Epithelial cell of prostate (primary cell): ENCODE data around the gene SLC1A1.
"Not testable (repeated sequence)": the region's sequence is repeated elsewhere in the genome, so short reads cannot be mapped to it uniquely, and the experiment has no call there.

ENCODE experiments used
- DNase-seq: peaks from one replicate; pipeline ENCODE4 v3.0.0-alpha.2; 2011; ENCODE audit warnings: low read depth, low spot score
- H3K27ac ChIP-seq: fragments of 450-650 bp; 2 replicates; pipeline ENCODE4 v1.5.1; 2017; ENCODE audit warnings: mild to moderate bottlenecking

Gene SLC1A1

GRCh38 chr9:4503103-4503502 is 12.8 kb downstream of the SLC1A1 start:
- DNase-seq, result no peak
- no peak overlapping the region for H3K27ac ChIP-seq

- DNase-seq, result no peak
- no peak overlapping the region for H3K27ac ChIP-seq
Observed at GRCh38 chr9:4504250-4504649, 14.0 kb downstream of the SLC1A1 start.

- no peak for DNase-seq
- H3K27ac ChIP-seq, result no peak overlapping the region
Observed at GRCh38 chr9:4506490-4506889, 16.2 kb downstream of the SLC1A1 start.

GRCh38 chr9:4507306-4508130 is 17.2 kb downstream of the SLC1A1 start:
- peak overlapping the region; percentile 62 for H3K27ac ChIP-seq
- no peak for DNase-seq

GRCh38 chr9:4508246-4508906 is 18.1 kb downstream of the SLC1A1 start:
- peak overlapping the region; percentile 62 for H3K27ac ChIP-seq
- DNase-seq, result no peak

GRCh38 chr9:4508907-4509589 is 18.8 kb downstream of the SLC1A1 start:
- H3K27ac ChIP-seq, result peak overlapping the region; percentile 62
- DNase-seq, result peak; percentile 70

- peak overlapping the region; percentile 62 for H3K27ac ChIP-seq
- DNase-seq, result no peak
Observed at GRCh38 chr9:4509590-4509984, 19.3 kb downstream of the SLC1A1 start.

- no peak overlapping the region for H3K27ac ChIP-seq
- DNase-seq, result no peak
Observed at GRCh38 chr9:4510546-4511322, 20.5 kb downstream of the SLC1A1 start.

GRCh38 chr9:4514252-4515128 is 24.2 kb downstream of the SLC1A1 start:
- H3K27ac ChIP-seq, result no peak overlapping the region
- no peak for DNase-seq

- H3K27ac ChIP-seq, result no peak overlapping the region
- no peak for DNase-seq
Observed at GRCh38 chr9:4515958-4516375, 25.7 kb downstream of the SLC1A1 start.

GRCh38 chr9:4517274-4517673 is 27.0 kb downstream of the SLC1A1 start:
- no peak for DNase-seq
- H3K27ac ChIP-seq, result no peak overlapping the region

GRCh38 chr9:4519604-4520003 is 29.3 kb downstream of the SLC1A1 start:
- no peak for DNase-seq
- H3K27ac ChIP-seq, result no peak overlapping the region

- no peak overlapping the region for H3K27ac ChIP-seq
- DNase-seq, result no peak
Observed at GRCh38 chr9:4520055-4520454, 29.8 kb downstream of the SLC1A1 start.

- DNase-seq, result peak; percentile 79
- peak overlapping the region; percentile 19 for H3K27ac ChIP-seq
Observed at GRCh38 chr9:4530375-4530774, 40.1 kb downstream of the SLC1A1 start.

GRCh38 chr9:4530831-4531230 is 40.6 kb downstream of the SLC1A1 start:
- H3K27ac ChIP-seq, result peak overlapping the region; percentile 19
- DNase-seq, result not testable (repeated sequence)

- not testable (repeated sequence) for H3K27ac ChIP-seq, DNase-seq
Observed at GRCh38 chr9:4531355-4531754, 41.1 kb downstream of the SLC1A1 start.

GRCh38 chr9:4533881-4534280 is 43.6 kb downstream of the SLC1A1 start:
- DNase-seq, H3K27ac ChIP-seq: not testable (repeated sequence)

- not testable (repeated sequence) for H3K27ac ChIP-seq, DNase-seq
Observed at GRCh38 chr9:4536196-4536595, 45.9 kb downstream of the SLC1A1 start.

GRCh38 chr9:4537581-4537980 is 47.3 kb downstream of the SLC1A1 start:
- DNase-seq, result no peak
- no peak overlapping the region for H3K27ac ChIP-seq
